Sigmoid colon (tissue), 7 donors: ENCODE measurements around the gene NOS1AP. TPM values are rescaled to one million over a fixed set of nuclear protein-coding genes. Genes with fewer than 3 reads are reported as not detected.

Experiments used
- DNase-seq: peaks from one replicate; pipeline ENCODE4 v3.0.0-alpha.2; 2019
- H3K27ac ChIP-seq, 4 donors: fragments of 200-600 bp; sonication (generic); one replicate each; pipeline ENCODE4 v1.5.1; 2016 to 2019; ENCODE audit warnings: mild to moderate bottlenecking in 1 of 4
- H3K27me3 ChIP-seq, 3 donors: fragments of 200-600 bp; sonication (generic); one replicate each; pipeline ENCODE4 v1.5.1; 2019; ENCODE audit warnings: mild to moderate bottlenecking in 1 of 3
- H3K36me3 ChIP-seq, 4 donors: fragments of 200-600 bp; sonication (generic); one replicate each; pipeline ENCODE4 v1.5.1; 2016 to 2019
- H3K4me1 ChIP-seq, 4 donors: fragments of 200-600 bp; sonication (generic); one replicate each; pipeline ENCODE4 v1.5.1; 2017 to 2019
- H3K4me3 ChIP-seq, 4 donors: fragments of 200-600 bp; sonication (generic); one replicate each; pipeline ENCODE4 v1.5.1; 2017 to 2019; ENCODE audit warnings: mild to moderate bottlenecking in 2 of 4, moderate library complexity in 1 of 4
- H3K9me3 ChIP-seq, 4 donors: fragments of 200-600 bp in 3 of 4; sonication (generic) in 3 of 4; one replicate each; pipeline versions ENCODE4 v1.5.1 to v1.6.1; 2013 to 2019
- CTCF ChIP-seq, 4 experiments: fragments of 450-650 bp in 3 of 4; fragments of 200-600 bp in 1 of 4; IDR thresholded peaks; one replicate each; pipeline ENCODE4 v1.5.1; 2016 to 2019; ENCODE audit warnings: antibody characterized with exemption in 4 of 4, mild to moderate bottlenecking in 3 of 4, moderate library complexity in 2 of 4
- EP300 ChIP-seq, 4 donors: sonication (generic); formaldehyde crosslinking; IDR thresholded peaks; one replicate each; pipeline ENCODE4 v1.6.1; 2017; ENCODE audit warnings: antibody characterized with exemption in 4 of 4
- POLR2A ChIP-seq, 2 donors: fragments of 450-650 bp; IDR thresholded peaks; one replicate each; pipeline ENCODE4 v1.6.1; 2016; ENCODE audit warnings: antibody characterized with exemption in 2 of 2, mild to moderate bottlenecking in 2 of 2, moderate library complexity in 2 of 2
- POLR2AphosphoS5 ChIP-seq, 4 donors: sonication (generic); formaldehyde crosslinking; IDR thresholded peaks; one replicate each; pipeline ENCODE4 v1.6.1; 2017; ENCODE audit warnings: antibody characterized with exemption in 4 of 4
- WGBS, 2 donors: extraction: QIAGEN DNeasy Blood & Tissue Kit; methylation state at CpG; one replicate each; pipeline ENCODE4 v1.1.7; 2013; 5-methylcytosine and 5-hydroxymethylcytosine counted together
- intact Hi-C: fragments of 100-400 bp; cut with DNase I; formaldehyde crosslinking; loops from one replicate; pipeline ENCODE4 v1.15.1; 2023
- polyA plus RNA-seq, 3 donors: library from polyadenylated mRNA; stranded (reverse); fragments of 200-250 nt; gene quantifications; one replicate each; pipeline ENCODE4 v1.2.3, GENCODE V29; 2013
- total RNA-seq, 4 donors: library from RNA; depleted of rRNA; stranded (reverse); fragments of >200 nt; gene quantifications; one replicate each; pipeline ENCODE4 v1.1.0, GENCODE V29; 2016
- donor health status: healthy with polysubstance abuse.
- donor health status: Bipolar disorder and iron deficiency.
- donor health status: healthy.

The NOS1AP gene
- total and polyA plus RNA-seq, 7 donors: 1.2 to 11.9 (median 4.6) TPM

- no peak for DNase-seq
- no peaks in the 10 kb centered on the region for H3K9me3 ChIP-seq
- H3K27ac ChIP-seq: peak overlapping the region in 2 of 4 donors; percentile 9 to 38
- no peak overlapping the region for H3K4me3 ChIP-seq
- H3K36me3 ChIP-seq: no peaks in the 10 kb centered on the region
- no peak for TF ChIP-seq POLR2AphosphoS5 (IDR thresholded peaks at IDR 0.05)
- TF ChIP-seq EP300 (IDR thresholded peaks at IDR 0.05): no peak
- TF ChIP-seq CTCF (IDR thresholded peaks at IDR 0.05): no peak
- TF ChIP-seq POLR2A (IDR thresholded peaks at IDR 0.05): no peak
- intact Hi-C loops: loop anchor here (5.0 to 10.0 kb wide), 2 partner anchors 147 to 425 kb away; no protein-coding TSS in a partner anchor
- peaks cover 0 to 68% (median 44%) of the 10 kb centered on the region in 4 donors for H3K4me1 ChIP-seq
- no peaks in the 10 kb centered on the region for H3K27me3 ChIP-seq
- 87 to 90% methylated on average over 1 of the region's 1 CpG for WGBS, 2 donors
These were observed 150.0 kb downstream of the NOS1AP start for GRCh38 chr1:162219461-162219860.

- no peak for DNase-seq
- Histone ChIP-seq H3K27ac (no peak overlapping the region), H3K4me1 (peaks cover 0 to 68% (median 38%) of the 10 kb centered on the region in 4 donors), H3K4me3 (no peak overlapping the region), H3K27me3 (no peaks in the 10 kb centered on the region), H3K36me3 (no peaks in the 10 kb centered on the region), H3K9me3 (no peaks in the 10 kb centered on the region)
- no peak for TF ChIP-seq POLR2A (IDR thresholded peaks at IDR 0.05)
- TF ChIP-seq EP300 (IDR thresholded peaks at IDR 0.05): no peak
- TF ChIP-seq POLR2AphosphoS5 (IDR thresholded peaks at IDR 0.05): no peak
- TF ChIP-seq CTCF (IDR thresholded peaks at IDR 0.05): no peak
- WGBS, 2 donors: 89 to 95% methylated on average over 6 of the region's 6 CpGs
- intact Hi-C loops: no loop called here
These were observed 150.6 kb downstream of the NOS1AP start for GRCh38 chr1:162220009-162220539.

- H3K27ac ChIP-seq: no peak overlapping the region
- 17 to 58% methylated on average over 5 of the region's 5 CpGs for WGBS, 2 donors
- no peaks in the 10 kb centered on the region for H3K9me3 ChIP-seq
- H3K4me1 ChIP-seq: peaks cover 0 to 62% (median 26%) of the 10 kb centered on the region in 4 donors
- TF ChIP-seq EP300 (IDR thresholded peaks at IDR 0.05) (no peak), POLR2AphosphoS5 (IDR thresholded peaks at IDR 0.05) (no peak), POLR2A (IDR thresholded peaks at IDR 0.05) (no peak), CTCF (IDR thresholded peaks at IDR 0.05) (no peak)
- no peaks in the 10 kb centered on the region for H3K27me3 ChIP-seq
- no peaks in the 10 kb centered on the region for H3K36me3 ChIP-seq
- no peak for DNase-seq
- intact Hi-C loops: no loop called here
- no peak overlapping the region for H3K4me3 ChIP-seq
These were observed 152.5 kb downstream of the NOS1AP start for GRCh38 chr1:162222014-162222413.

GRCh38 chr1:162222730-162223129 lies 153.2 kb downstream of the NOS1AP start:
- no peaks in the 10 kb centered on the region for H3K36me3 ChIP-seq
- WGBS, 2 donors: 27 to 61% methylated on average over 2 of the region's 2 CpGs
- intact Hi-C loops: no loop called here
- no peak overlapping the region for H3K27ac ChIP-seq
- no peak overlapping the region for H3K4me3 ChIP-seq
- peaks cover 0 to 57% (median 23%) of the 10 kb centered on the region in 4 donors for H3K4me1 ChIP-seq
- DNase-seq: no peak
- no peaks in the 10 kb centered on the region for H3K27me3 ChIP-seq
- no peak for TF ChIP-seq POLR2A (IDR thresholded peaks at IDR 0.05)
- no peak for TF ChIP-seq EP300 (IDR thresholded peaks at IDR 0.05)
- TF ChIP-seq CTCF (IDR thresholded peaks at IDR 0.05): no peak
- TF ChIP-seq POLR2AphosphoS5 (IDR thresholded peaks at IDR 0.05): no peak
- H3K9me3 ChIP-seq: no peaks in the 10 kb centered on the region

GRCh38 chr1:162223488-162223887 lies 154.0 kb downstream of the NOS1AP start:
- DNase-seq: no peak
- TF ChIP-seq CTCF (IDR thresholded peaks at IDR 0.05) (no peak), EP300 (IDR thresholded peaks at IDR 0.05) (no peak), POLR2A (IDR thresholded peaks at IDR 0.05) (no peak), POLR2AphosphoS5 (IDR thresholded peaks at IDR 0.05) (no peak)
- no peaks in the 10 kb centered on the region for H3K27me3 ChIP-seq
- H3K9me3 ChIP-seq: no peaks in the 10 kb centered on the region
- WGBS, 2 donors: 93 to 94% methylated on average over 2 of the region's 2 CpGs
- H3K4me1 ChIP-seq: peaks cover 0 to 49% (median 16%) of the 10 kb centered on the region in 4 donors
- H3K36me3 ChIP-seq: no peaks in the 10 kb centered on the region
- intact Hi-C loops: no loop called here
- no peak overlapping the region for H3K27ac ChIP-seq
- no peak overlapping the region for H3K4me3 ChIP-seq
